Testis (tissue), 3 donors: ENCODE measurements around the gene CENPP. TPM values are rescaled to one million over a fixed set of nuclear protein-coding genes. Genes with fewer than 3 reads are reported as not detected.
"Not testable (repeated sequence)": the region's sequence is repeated elsewhere in the genome, so short reads cannot be mapped to it uniquely, and the experiment has no call there.

Source experiments
- DNase-seq: peaks from one replicate; pipeline ENCODE4 v3.0.0-alpha.2; 2019
- H3K27ac ChIP-seq, 2 donors: fragments of 200-600 bp; sonication (generic); one replicate each; pipeline ENCODE4 v1.5.1; 2019
- H3K27me3 ChIP-seq: fragments of 200-600 bp; sonication (generic); one replicate; pipeline ENCODE4 v1.5.1; 2019
- H3K36me3 ChIP-seq: fragments of 200-600 bp; sonication (generic); one replicate; pipeline ENCODE4 v1.5.1; 2017; ENCODE audit warnings: low read depth; ENCODE audit errors: missing control alignments
- H3K4me1 ChIP-seq: fragments of 200-600 bp; sonication (generic); one replicate; pipeline ENCODE4 v1.5.1; 2019
- H3K4me3 ChIP-seq, 2 donors: fragments of 200-600 bp; sonication (generic); one replicate each; pipeline ENCODE4 v1.5.1; 2017 to 2019
- H3K9me3 ChIP-seq: fragments of 200-600 bp; sonication (generic); one replicate; pipeline ENCODE4 v1.5.1; 2017
- CTCF ChIP-seq, 3 experiments: fragments of 450-650 bp in 2 of 3; fragments of 200-600 bp in 1 of 3; sonication (generic) in 1 of 3; IDR thresholded peaks; one replicate each; pipeline ENCODE4 v1.5.1; 2016 to 2019; ENCODE audit warnings: antibody characterized with exemption in 3 of 3, mild to moderate bottlenecking in 2 of 3, moderate library complexity in 1 of 3
- POLR2A ChIP-seq: fragments of 450-650 bp; IDR thresholded peaks from one replicate; pipeline ENCODE4 v1.6.1; 2017; ENCODE audit warnings: antibody characterized with exemption, mild to moderate bottlenecking, moderate library complexity
- WGBS, 2 donors: methylation state at CpG; one replicate each; pipeline ENCODE4 v1.1.5; 2018; 5-methylcytosine and 5-hydroxymethylcytosine counted together
- intact Hi-C: fragments of 100-400 bp; cut with DNase I; formaldehyde crosslinking; loops from one replicate; pipeline ENCODE4 v1.15.1; 2023; ENCODE audit warnings: low total_unique reads
- polyA plus RNA-seq: library from polyadenylated mRNA; stranded (reverse); fragments of 350-450 nt; fragmentation: Illumina TruSeq; extraction: RNeasy Lipid Tissue Mini Kit (QIAGEN cat#74804); gene quantifications from one replicate; pipeline ENCODE4 v1.2.3, GENCODE V29; 2014; ENCODE audit warnings: low read depth, low replicate concordance; ENCODE audit not compliant: insufficient read depth
- total RNA-seq, 2 donors: library from RNA; depleted of rRNA; stranded (reverse); fragments of >200 nt; gene quantifications; one replicate each; pipeline ENCODE4 v1.2.3, GENCODE V29; 2016

CENPP gene
- total and polyA plus RNA-seq, 3 donors from 2014 or later: 8.1 to 12.1 (median 9.6) TPM

GRCh38 chr9:92618633-92619225 is 293.0 kb downstream of the CENPP start:
- H3K27ac ChIP-seq: peak overlapping the region; percentile 76 to 80
- H3K36me3 ChIP-seq: no peaks in the 10 kb centered on the region
- H3K4me3 ChIP-seq: no peak overlapping the region
- intact Hi-C loops: no loop called here
- no peaks in the 10 kb centered on the region for H3K9me3 ChIP-seq
- WGBS, 2 donors: 63 to 79% methylated on average over 10 of the region's 10 CpGs
- peaks cover 46% of the 10 kb centered on the region for H3K4me1 ChIP-seq
- peak; percentile 79 for DNase-seq
- H3K27me3 ChIP-seq: no peaks in the 10 kb centered on the region
- no peak for TF ChIP-seq CTCF (IDR thresholded peaks at IDR 0.05)
- no peak for TF ChIP-seq POLR2A

- Histone ChIP-seq H3K27me3 (no peaks in the 10 kb centered on the region), H3K4me1 (peaks cover 46% of the 10 kb centered on the region), H3K9me3 (no peaks in the 10 kb centered on the region), H3K27ac (peak overlapping the region in 1 of 2 donors; percentile 22), H3K4me3 (no peak overlapping the region), H3K36me3 (no peaks in the 10 kb centered on the region)
- intact Hi-C loops: no loop called here
- DNase-seq: peak; percentile 10
- 90 to 100% methylated on average over 1 to 24 of the region's 24 CpGs for WGBS, 2 donors
- TF ChIP-seq POLR2A (no peak), CTCF (IDR thresholded peaks at IDR 0.05) (no peak)
Measured at GRCh38 chr9:92619601-92620300, 294.0 kb downstream of the CENPP start.

GRCh38 chr9:92620845-92621244 is 295.1 kb downstream of the CENPP start:
- Histone ChIP-seq H3K36me3 (no peaks in the 10 kb centered on the region), H3K4me1 (peaks cover 35% of the 10 kb centered on the region), H3K9me3 (no peaks in the 10 kb centered on the region), H3K4me3 (no peak overlapping the region), H3K27me3 (no peaks in the 10 kb centered on the region), H3K27ac (peak overlapping the region; percentile 34 to 38)
- intact Hi-C loops: no loop called here
- DNase-seq: peak; percentile 17
- 84 to 89% methylated on average over 5 of the region's 5 CpGs for WGBS, 2 donors
- TF ChIP-seq CTCF (IDR thresholded peaks at IDR 0.05) (no peak), POLR2A (no peak)

- H3K9me3 ChIP-seq, DNase-seq, H3K36me3 ChIP-seq, H3K27ac ChIP-seq, H3K27me3 ChIP-seq, H3K4me3 ChIP-seq, intact Hi-C loops: not testable (repeated sequence)
- WGBS, 2 donors: 84 to 88% methylated on average over 3 of the region's 3 CpGs
- peaks cover 11% of the 10 kb centered on the region for H3K4me1 ChIP-seq
Measured at GRCh38 chr9:92623936-92624335, 298.2 kb downstream of the CENPP start.

GRCh38 chr9:92626484-92626883 is 300.7 kb downstream of the CENPP start:
- H3K4me3 ChIP-seq: no peak overlapping the region
- no peaks in the 10 kb centered on the region for H3K4me1 ChIP-seq
- no peak for DNase-seq
- H3K9me3 ChIP-seq: no peaks in the 10 kb centered on the region
- no peaks in the 10 kb centered on the region for H3K27me3 ChIP-seq
- no peak overlapping the region for H3K27ac ChIP-seq
- H3K36me3 ChIP-seq: no peaks in the 10 kb centered on the region
- intact Hi-C loops: no loop called here
- no peak for TF ChIP-seq CTCF (IDR thresholded peaks at IDR 0.05)
- TF ChIP-seq POLR2A: no peak
